ENCODE measurements around the gene RASA4B. TPM values are rescaled to one million over a fixed set of nuclear protein-coding genes. Genes with fewer than 3 reads are reported as not detected.

RASA4B gene
- total RNA-seq, 1 experiment from 2014 or later = 1.2 TPM

DNA sequence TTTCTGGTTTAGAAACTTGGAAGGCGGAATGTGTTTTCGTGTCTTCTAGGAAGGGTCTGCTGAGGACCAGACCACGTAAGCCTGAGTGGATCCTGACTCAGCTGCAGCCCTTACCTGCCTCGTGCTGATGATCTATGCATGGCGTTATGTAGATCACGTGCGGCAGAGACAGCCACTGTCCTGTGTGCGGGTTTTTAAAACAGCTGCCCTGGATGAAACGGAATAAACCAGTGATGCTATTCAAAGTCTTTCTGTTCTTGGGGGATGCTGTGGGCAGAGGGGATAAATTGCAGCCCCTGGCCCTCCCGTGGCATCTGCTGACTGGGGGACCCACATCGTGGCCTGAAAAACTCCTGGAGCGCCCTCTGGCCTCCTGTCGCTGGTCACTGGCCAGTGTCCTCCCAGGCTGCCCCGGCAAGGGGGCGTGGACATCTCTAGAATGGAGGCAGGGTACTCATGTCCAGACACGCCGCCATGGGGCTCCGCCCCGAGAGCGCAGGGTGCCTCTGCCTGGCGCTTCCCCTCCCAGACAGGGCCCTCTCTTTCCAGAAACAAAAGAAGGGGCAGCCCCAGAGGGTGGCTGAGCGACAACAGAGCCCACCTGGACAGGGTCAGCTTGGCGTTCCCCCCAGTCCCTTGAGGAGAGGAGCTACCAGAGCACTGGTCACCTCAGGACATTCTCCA is 66.1 kb downstream of the RASA4B start:
- Histone ChIP-seq H3K4me3 (no peak overlapping the region), H3K4me1 (replicated peaks; ENCODE audit: insufficient read depth) (no peaks in the 10 kb centered on the region), H3K79me2 (ENCODE audit: low read depth) (no peaks in the 10 kb centered on the region), H3K27me3 (ENCODE audit: insufficient read depth, low read depth) (no peaks in the 10 kb centered on the region), H4K20me1 (ENCODE audit: insufficient read depth) (no peaks in the 10 kb centered on the region), H3K36me3 (ENCODE audit: low read depth) (no peaks in the 10 kb centered on the region), H3K9me3 (ENCODE audit: insufficient read depth, low read depth) (no peaks in the 10 kb centered on the region), H3K9me2 (ENCODE audit: insufficient read depth) (no peaks in the 10 kb centered on the region), H3K27ac (no peak overlapping the region), H2AFZ (no peak overlapping the region), H3K4me2 (no peak overlapping the region), H3F3A (ENCODE audit: insufficient read depth, low read depth) (0 out of 2 replicates have a peak, but pooled peaks cover 4% of the 10 kb centered on the region)
- intact Hi-C loops (cut with micrococcal nuclease; ENCODE audit: unreplicated experiment) = no loop called here
- BruUV-seq (replicated peaks) = no TSS peak
- DNase-seq = no peak
- ChIA-PET POLR2A (ENCODE audit: unreplicated experiment) (interaction anchor here (0.6 kb wide), 1 partner anchor 264 kb away, joined by 4 read pairs; no protein-coding TSS in a partner anchor), CTCF (no interaction called here)
- TF ChIP-seq, protein P1, sequence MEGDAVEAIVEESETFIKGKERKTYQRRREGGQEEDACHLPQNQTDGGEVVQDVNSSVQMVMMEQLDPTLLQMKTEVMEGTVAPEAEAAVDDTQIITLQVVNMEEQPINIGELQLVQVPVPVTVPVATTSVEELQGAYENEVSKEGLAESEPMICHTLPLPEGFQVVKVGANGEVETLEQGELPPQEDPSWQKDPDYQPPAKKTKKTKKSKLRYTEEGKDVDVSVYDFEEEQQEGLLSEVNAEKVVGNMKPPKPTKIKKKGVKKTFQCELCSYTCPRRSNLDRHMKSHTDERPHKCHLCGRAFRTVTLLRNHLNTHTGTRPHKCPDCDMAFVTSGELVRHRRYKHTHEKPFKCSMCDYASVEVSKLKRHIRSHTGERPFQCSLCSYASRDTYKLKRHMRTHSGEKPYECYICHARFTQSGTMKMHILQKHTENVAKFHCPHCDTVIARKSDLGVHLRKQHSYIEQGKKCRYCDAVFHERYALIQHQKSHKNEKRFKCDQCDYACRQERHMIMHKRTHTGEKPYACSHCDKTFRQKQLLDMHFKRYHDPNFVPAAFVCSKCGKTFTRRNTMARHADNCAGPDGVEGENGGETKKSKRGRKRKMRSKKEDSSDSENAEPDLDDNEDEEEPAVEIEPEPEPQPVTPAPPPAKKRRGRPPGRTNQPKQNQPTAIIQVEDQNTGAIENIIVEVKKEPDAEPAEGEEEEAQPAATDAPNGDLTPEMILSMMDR (conservative IDR thresholded peaks at IDR 0.05) = no peak
- TF ChIP-seq EZH2 (IDR thresholded peaks at IDR 0.05; ENCODE audit: low read depth) = no peak

DNA sequence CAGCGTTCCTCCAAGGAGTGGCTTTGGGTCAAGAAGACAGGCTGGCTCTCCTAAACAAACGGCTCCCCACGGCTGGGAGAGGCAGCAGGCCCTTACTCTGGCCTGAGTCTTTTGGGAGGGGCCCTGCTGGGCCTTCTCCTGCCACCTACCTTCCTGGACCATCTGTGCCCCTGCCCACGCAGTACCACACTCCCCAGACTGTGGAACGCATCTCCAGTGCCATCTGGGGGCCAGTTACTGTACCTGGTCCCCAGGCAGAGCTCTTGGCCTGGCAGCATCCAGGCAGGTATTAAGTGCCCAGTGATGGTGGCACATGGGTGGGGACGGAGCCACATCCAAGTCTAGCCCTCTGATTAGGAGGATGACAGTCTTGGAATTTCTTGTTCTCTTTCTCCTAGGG is 67.3 kb downstream of the RASA4B start:
- H4K20me1 ChIP-seq (ENCODE audit: insufficient read depth) = no peaks in the 10 kb centered on the region
- H3K9me2 ChIP-seq (ENCODE audit: insufficient read depth) = no peaks in the 10 kb centered on the region
- H3K4me1 ChIP-seq (replicated peaks; ENCODE audit: insufficient read depth) = no peaks in the 10 kb centered on the region
- no peak overlapping the region for H3K4me3 ChIP-seq
- POLR2A ChIA-PET (ENCODE audit: unreplicated experiment) = no interaction called here
- no peak overlapping the region for H3K27ac ChIP-seq
- no peaks in the 10 kb centered on the region for H3K9me3 ChIP-seq (ENCODE audit: insufficient read depth, low read depth)
- H3K36me3 ChIP-seq (ENCODE audit: low read depth) = no peaks in the 10 kb centered on the region
- 0 out of 2 replicates have a peak, but pooled peaks cover 4% of the 10 kb centered on the region for H3F3A ChIP-seq (ENCODE audit: insufficient read depth, low read depth)
- H3K27me3 ChIP-seq (ENCODE audit: insufficient read depth, low read depth) = no peaks in the 10 kb centered on the region
- no peak overlapping the region for H3K4me2 ChIP-seq
- H2AFZ ChIP-seq = no peak overlapping the region
- intact Hi-C loops (cut with micrococcal nuclease; ENCODE audit: unreplicated experiment) = no loop called here
- CTCF ChIA-PET = no interaction called here
- no TSS peak for BruUV-seq (replicated peaks)
- no peak for DNase-seq
- TF ChIP-seq, protein P1 (conservative IDR thresholded peaks at IDR 0.05) = no peak
- TF ChIP-seq EZH2 (IDR thresholded peaks at IDR 0.05; ENCODE audit: low read depth) = no peak
- H3K79me2 ChIP-seq (ENCODE audit: low read depth) = no peaks in the 10 kb centered on the region

DNA sequence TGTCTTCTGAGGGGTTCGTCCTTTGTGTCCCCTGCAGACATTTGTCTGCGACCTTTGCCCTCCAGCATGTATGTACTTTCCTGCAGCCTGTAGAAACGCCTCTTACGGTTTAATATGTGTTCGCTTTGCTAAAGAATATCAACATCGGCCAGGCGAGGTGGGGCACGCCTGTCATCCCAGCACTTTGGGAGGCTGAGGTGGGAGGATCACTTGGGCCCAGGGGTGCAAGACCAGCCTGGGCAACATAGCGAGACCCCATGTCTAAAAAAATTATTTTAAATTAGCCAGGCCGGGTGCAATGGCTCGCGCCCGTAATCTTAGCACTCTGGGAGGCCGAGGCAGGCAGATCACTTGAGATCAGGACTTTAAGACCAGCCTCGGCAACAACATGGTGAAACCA is 68.4 kb downstream of the RASA4B start:
- no peak overlapping the region for H2AFZ ChIP-seq
- H3K79me2 ChIP-seq (ENCODE audit: low read depth) = no peaks in the 10 kb centered on the region
- no peaks in the 10 kb centered on the region for H3K36me3 ChIP-seq (ENCODE audit: low read depth)
- intact Hi-C loops (cut with micrococcal nuclease; ENCODE audit: unreplicated experiment) = no loop called here
- DNase-seq = no peak
- H3F3A ChIP-seq (ENCODE audit: insufficient read depth, low read depth) = no peaks in the 10 kb centered on the region
- CTCF ChIA-PET = no interaction called here
- no peak overlapping the region for H3K27ac ChIP-seq
- H3K27me3 ChIP-seq (ENCODE audit: insufficient read depth, low read depth) = no peaks in the 10 kb centered on the region
- no peak overlapping the region for H3K4me3 ChIP-seq
- H4K20me1 ChIP-seq (ENCODE audit: insufficient read depth) = no peaks in the 10 kb centered on the region
- no peaks in the 10 kb centered on the region for H3K9me3 ChIP-seq (ENCODE audit: insufficient read depth, low read depth)
- no peaks in the 10 kb centered on the region for H3K4me1 ChIP-seq (replicated peaks; ENCODE audit: insufficient read depth)
- BruUV-seq (replicated peaks) = no TSS peak
- H3K4me2 ChIP-seq = no peak overlapping the region
- no peaks in the 10 kb centered on the region for H3K9me2 ChIP-seq (ENCODE audit: insufficient read depth)
- POLR2A ChIA-PET (ENCODE audit: unreplicated experiment) = no interaction called here
- TF ChIP-seq EZH2 (IDR thresholded peaks at IDR 0.05; ENCODE audit: low read depth) = no peak
- TF ChIP-seq, protein P1 (conservative IDR thresholded peaks at IDR 0.05) = no peak
